WERI-Rb-1 (cell line): ENCODE measurements around the gene SMCO4.
"Not testable (repeated sequence)": the region's sequence is repeated elsewhere in the genome, so short reads cannot be mapped to it uniquely, and the experiment has no call there.

Experiments
- DNase-seq: peaks from one replicate; pipeline ENCODE4 v3.0.0-alpha.2; 2020
- H3K27ac ChIP-seq: fragments of 250-450 bp; sonication (Bioruptor Pico); 2 replicates; pipeline ENCODE4 v1.5.1; 2020; ENCODE audit warnings: mild to moderate bottlenecking, moderate library complexity
- H3K27me3 ChIP-seq: fragments of 250-450 bp; sonication (Bioruptor Pico); 2 replicates; pipeline ENCODE4 v1.5.1; 2021; ENCODE audit warnings: mild to moderate bottlenecking, low read depth, moderate library complexity; ENCODE audit not compliant: insufficient read depth, severe bottlenecking
- H3K36me3 ChIP-seq: fragments of 250-450 bp; sonication (Bioruptor Pico); 2 replicates; pipeline ENCODE4 v1.5.1; 2020; ENCODE audit warnings: mild to moderate bottlenecking, moderate library complexity
- H3K4me3 ChIP-seq: 2 replicates; pipeline ENCODE4 v1.5.1; 2011; ENCODE audit warnings: low read depth, mild to moderate bottlenecking, control low read depth, low read length
- H3K9me3 ChIP-seq: fragments of 250-450 bp; sonication (Bioruptor Pico); 2 replicates; pipeline ENCODE4 v1.5.1; 2021; ENCODE audit warnings: mild to moderate bottlenecking, moderate library complexity; ENCODE audit not compliant: severe bottlenecking
- TF ChIP-seq, protein P1 (sequence below): IDR thresholded peaks from 2 replicates; pipeline ENCODE4 v1.5.1; 2011; ENCODE audit warnings: low read depth, mild to moderate bottlenecking, control low read depth, inconsistent platforms, low read length

SMCO4 gene

DNA sequence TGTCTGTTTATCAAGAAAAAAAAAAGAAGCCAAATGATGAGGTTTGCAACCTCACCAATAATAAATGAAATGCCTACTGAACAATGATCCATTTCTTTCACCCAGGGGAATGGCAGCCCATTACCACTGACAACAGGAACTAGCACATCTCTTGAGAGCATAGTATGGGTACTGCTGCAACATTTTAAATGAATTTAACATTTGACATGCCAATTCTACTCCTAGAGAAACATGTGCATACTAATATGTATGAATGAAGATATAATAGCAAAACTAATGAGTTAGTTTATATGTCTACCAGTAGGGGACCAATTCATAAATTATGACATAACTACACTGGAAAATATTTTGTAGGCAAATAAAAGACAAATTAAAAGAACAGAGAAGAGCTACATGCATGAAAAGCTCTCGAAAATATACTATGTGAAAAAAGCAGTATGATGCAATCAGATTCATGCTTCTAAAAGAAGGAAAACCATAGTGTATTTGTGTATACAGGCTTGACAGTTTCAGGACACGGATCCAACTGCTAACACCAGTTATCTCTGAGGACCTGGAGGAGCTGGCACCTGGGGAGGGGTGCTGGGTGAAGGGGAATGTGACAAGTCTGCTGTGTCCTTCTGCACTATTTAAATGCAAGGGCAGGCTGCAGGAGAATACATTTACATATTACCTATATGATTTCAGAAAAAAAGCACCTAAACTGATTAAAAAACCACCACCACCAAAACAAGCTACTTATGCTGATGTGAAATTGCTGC, 6.9 kb downstream of the SMCO4 start:
- Histone ChIP-seq H3K4me3 (no peak overlapping the region), H3K9me3 (no peaks in the 10 kb centered on the region), H3K27me3 (no peaks in the 10 kb centered on the region), H3K36me3 (no peaks in the 10 kb centered on the region), H3K27ac (no peak overlapping the region)
- no peak for DNase-seq
- TF ChIP-seq, protein P1, sequence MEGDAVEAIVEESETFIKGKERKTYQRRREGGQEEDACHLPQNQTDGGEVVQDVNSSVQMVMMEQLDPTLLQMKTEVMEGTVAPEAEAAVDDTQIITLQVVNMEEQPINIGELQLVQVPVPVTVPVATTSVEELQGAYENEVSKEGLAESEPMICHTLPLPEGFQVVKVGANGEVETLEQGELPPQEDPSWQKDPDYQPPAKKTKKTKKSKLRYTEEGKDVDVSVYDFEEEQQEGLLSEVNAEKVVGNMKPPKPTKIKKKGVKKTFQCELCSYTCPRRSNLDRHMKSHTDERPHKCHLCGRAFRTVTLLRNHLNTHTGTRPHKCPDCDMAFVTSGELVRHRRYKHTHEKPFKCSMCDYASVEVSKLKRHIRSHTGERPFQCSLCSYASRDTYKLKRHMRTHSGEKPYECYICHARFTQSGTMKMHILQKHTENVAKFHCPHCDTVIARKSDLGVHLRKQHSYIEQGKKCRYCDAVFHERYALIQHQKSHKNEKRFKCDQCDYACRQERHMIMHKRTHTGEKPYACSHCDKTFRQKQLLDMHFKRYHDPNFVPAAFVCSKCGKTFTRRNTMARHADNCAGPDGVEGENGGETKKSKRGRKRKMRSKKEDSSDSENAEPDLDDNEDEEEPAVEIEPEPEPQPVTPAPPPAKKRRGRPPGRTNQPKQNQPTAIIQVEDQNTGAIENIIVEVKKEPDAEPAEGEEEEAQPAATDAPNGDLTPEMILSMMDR: no peak

DNA sequence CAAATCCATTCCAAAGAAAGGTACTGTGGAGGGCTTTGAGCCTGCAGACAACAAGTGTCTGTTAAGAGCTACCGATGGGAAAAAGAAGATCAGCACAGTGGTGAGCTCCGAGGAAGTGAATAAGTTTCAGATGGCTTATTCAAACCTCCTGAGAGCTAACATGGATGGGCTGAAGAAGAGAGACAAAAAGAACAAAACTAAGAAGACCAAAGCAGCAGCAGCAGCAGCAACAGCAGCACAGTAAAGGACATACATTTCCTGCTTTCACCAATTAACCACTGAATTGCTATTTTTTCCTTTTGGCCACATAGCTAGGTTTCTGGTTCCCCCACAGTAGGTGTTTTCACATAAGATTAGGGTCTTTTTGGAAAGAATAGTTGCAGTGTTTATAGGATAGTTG, 7.6 kb downstream of the SMCO4 start:
- not testable (repeated sequence) for DNase-seq, H3K4me3 ChIP-seq, H3K36me3 ChIP-seq, H3K27ac ChIP-seq, H3K27me3 ChIP-seq, H3K9me3 ChIP-seq

- H3K27me3 ChIP-seq: no peaks in the 10 kb centered on the region
- H3K9me3 ChIP-seq: no peaks in the 10 kb centered on the region
- peak; percentile 33 for DNase-seq
- H3K27ac ChIP-seq: peak overlapping the region; percentile 53
- H3K4me3 ChIP-seq: no peak overlapping the region
- TF ChIP-seq, protein P1: no peak
- no peaks in the 10 kb centered on the region for H3K36me3 ChIP-seq
Observed at GRCh38 chr11:93532806-93533205, 10.4 kb downstream of the SMCO4 start.

- Histone ChIP-seq H3K9me3 (no peaks in the 10 kb centered on the region), H3K27ac (peak overlapping the region; percentile 53), H3K4me3 (no peak overlapping the region), H3K36me3 (no peaks in the 10 kb centered on the region), H3K27me3 (no peaks in the 10 kb centered on the region)
- DNase-seq: no peak
- TF ChIP-seq, protein P1: no peak
Observed at GRCh38 chr11:93532281-93532789, 10.9 kb downstream of the SMCO4 start.

DNA sequence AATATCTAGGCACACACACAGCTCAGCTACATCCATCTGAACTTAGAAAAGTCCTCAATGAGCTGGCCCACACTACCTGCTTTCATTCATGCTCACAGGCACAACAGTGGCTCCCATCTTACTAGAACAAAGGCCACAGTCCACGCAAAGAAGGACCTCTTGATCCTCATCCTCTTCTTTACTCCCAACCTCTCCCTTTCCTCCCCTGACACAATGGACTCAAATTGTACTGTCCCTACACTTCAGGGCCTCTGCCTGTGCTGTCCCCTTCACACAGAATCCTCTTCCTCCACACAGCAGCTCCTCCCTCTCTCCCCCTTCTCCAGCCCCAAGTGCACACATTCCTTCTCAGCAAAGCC, 12.7 kb downstream of the SMCO4 start:
- no peak for DNase-seq
- H3K9me3 ChIP-seq: no peaks in the 10 kb centered on the region
- no peak overlapping the region for H3K4me3 ChIP-seq
- H3K27me3 ChIP-seq: no peaks in the 10 kb centered on the region
- no peaks in the 10 kb centered on the region for H3K36me3 ChIP-seq
- TF ChIP-seq, protein P1: no peak
- H3K27ac ChIP-seq: no peak overlapping the region

DNA sequence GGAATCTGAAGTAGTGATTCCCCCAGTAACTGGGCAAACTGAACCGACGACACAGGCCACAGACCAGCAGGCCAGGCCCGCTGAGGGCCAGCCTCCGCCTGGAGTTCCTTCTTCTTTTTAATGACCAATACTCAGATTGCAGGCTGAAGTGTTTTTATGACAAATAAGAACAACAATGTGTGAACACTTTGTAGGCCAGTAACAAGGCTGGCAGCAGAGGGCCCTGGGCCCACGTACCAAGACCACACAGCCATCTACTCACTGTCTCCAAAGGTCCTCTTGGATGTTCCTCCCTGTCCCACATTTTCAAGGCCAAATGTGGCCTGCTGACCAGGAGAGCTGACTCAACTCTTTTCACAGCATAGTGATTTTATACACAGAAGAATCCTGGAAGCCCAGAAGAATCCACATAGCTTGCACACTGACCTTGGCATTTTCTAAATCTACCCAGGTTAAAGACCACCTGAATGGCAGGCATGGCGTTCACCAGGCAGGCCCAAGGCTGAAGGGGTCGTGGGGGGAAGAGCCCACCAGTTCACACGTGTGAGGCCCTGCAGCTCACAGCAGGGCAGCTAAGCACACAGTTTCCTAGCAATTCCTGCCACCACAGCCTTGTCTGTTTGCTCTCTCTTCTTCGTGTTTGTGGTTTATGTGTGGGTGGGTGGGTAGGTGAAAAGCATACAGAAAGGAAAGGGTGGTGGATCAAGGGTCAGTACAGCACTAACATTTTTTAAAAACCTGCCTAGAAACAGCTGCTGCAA, 13.3 kb downstream of the SMCO4 start:
- H3K4me3 ChIP-seq: no peak overlapping the region
- no peaks in the 10 kb centered on the region for H3K27me3 ChIP-seq
- DNase-seq: no peak
- H3K36me3 ChIP-seq: no peaks in the 10 kb centered on the region
- no peak overlapping the region for H3K27ac ChIP-seq
- H3K9me3 ChIP-seq: no peaks in the 10 kb centered on the region
- TF ChIP-seq, protein P1: no peak
